ENCODE measurements around the gene EXOG. TPM values are rescaled to one million over a fixed set of nuclear protein-coding genes. Genes with fewer than 3 reads are reported as not detected.

EXOG gene
- total and polyA plus RNA-seq, 2 donors (not counting 3 experiments of a cell fraction or from before 2014, with no cell fraction given) = 10.8 to 21.9 TPM

DNA sequence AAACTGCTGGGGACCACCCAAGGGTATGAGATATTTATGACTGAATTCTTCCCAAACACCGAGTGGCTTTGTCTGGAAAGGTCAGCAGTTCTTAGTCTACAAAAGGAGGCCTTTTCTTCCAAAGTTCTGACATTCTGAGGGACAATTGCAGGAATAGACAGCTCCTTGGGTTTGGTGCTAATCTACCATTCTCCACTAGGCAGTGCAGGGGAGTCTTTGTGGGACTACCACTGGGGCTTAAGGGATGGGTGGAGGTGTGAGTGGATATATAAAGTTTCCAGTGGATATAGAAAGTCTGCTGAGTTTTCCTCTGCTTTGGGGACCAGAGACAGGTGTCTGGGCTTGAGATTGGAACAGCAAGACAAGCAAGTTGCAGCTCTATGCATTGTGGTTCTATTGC lies 62.7 kb downstream of the EXOG start:
- no peaks in the 10 kb centered on the region for H3K4me1 ChIP-seq (ENCODE audit: control insufficient read depth, extremely low read depth, insufficient read depth, low read length)
- POLR2A ChIA-PET = no interaction called here

More for the DNA sequence above, 62.7 kb downstream of the EXOG start:
- Histone ChIP-seq H3K36me3 (ENCODE audit: control insufficient read depth in 2 of 2, extremely low read depth in 1 of 2, insufficient read depth in 2 of 2, low read length in 2 of 2) (no peaks in the 10 kb centered on the region), H3K9me3 (replicated peaks; ENCODE audit: control insufficient read depth, insufficient read depth, low read length) (no peaks in the 10 kb centered on the region), H2AFZ (ENCODE audit: low read depth, low read length) (no peak overlapping the region), H3K9me1 (replicated peaks; ENCODE audit: control insufficient read depth, extremely low read depth, insufficient read depth, low read length) (no peaks in the 10 kb centered on the region), H3K4me3 (replicated peaks in 1 of 3; ENCODE audit: insufficient read depth in 1 of 3, low read depth in 1 of 3, low read length in 3 of 3) (no peak overlapping the region), H4K20me1 (replicated peaks; ENCODE audit: control insufficient read depth, extremely low read depth, insufficient read depth, low read length) (no peaks in the 10 kb centered on the region), H3K9ac (replicated peaks; ENCODE audit: extremely low read depth, insufficient read depth, low read length) (no peak overlapping the region), H3K4me2 (ENCODE audit: insufficient read depth, low read length) (no peak overlapping the region), H3K27ac (ENCODE audit: insufficient read depth, low read depth, low read length) (no peak overlapping the region), H3K27me3 (ENCODE audit: control insufficient read depth in 2 of 2, insufficient read depth in 2 of 2, low read length in 2 of 2) (no peaks in the 10 kb centered on the region), H3K79me2 (ENCODE audit: control insufficient read depth, insufficient read depth, low read length) (no peaks in the 10 kb centered on the region)
- dilution Hi-C loops (cut with MboI; ENCODE audit: extremely low pct_ligation_motif_present, low sequenced_read_pairs) (no loop called here), intact Hi-C loops (cut with micrococcal nuclease) (no loop called here)
- FAIRE-seq = no peak
- CTCF ChIA-PET = interaction anchor here (0.7 to 2.2 kb wide), 3 partner anchors 28 to 441 kb away, joined by 4 to 5 read pairs (median 4); no protein-coding TSS in a partner anchor
- no peak for DNase-seq (ENCODE audit: low read depth, low spot score)
- BruUV-seq (replicated peaks) = no TSS peak
- TF ChIP-seq CTCF (IDR thresholded peaks at IDR 0.05; ENCODE audit: extremely low read depth in 1 of 2, insufficient read depth in 1 of 2, low read depth in 1 of 2, low read length in 2 of 2) (no peak), EZH2 (IDR thresholded peaks at IDR 0.05; ENCODE audit: borderline replicate concordance, low read depth, low read length, severe bottlenecking) (no peak), MYC (IDR thresholded peaks at IDR 0.05; ENCODE audit: low read depth, low read length) (no peak), FOS (IDR thresholded peaks at IDR 0.05; ENCODE audit: borderline replicate concordance, insufficient read depth, low read length) (no peak), GATA2 (IDR thresholded peaks at IDR 0.05; ENCODE audit: insufficient read depth, insufficient read length, low read depth, low read length) (no peak)
